Activated T-helper 1 cell treated with anti-CD3 and anti-CD28 coated beads, Interleukin-12 subunit alpha, Interleukin-12 subunit beta, Interleukin-2, Interleukin-4 antibody, amounts not matched to agents 30 ng/mL and 10 ng/mL and 1 ng/mL, durations not matched to agents 14 hours and 24 hours and 36 hours (primary cell): ENCODE results near the gene TMEM123. TPM values are rescaled to one million over a fixed set of nuclear protein-coding genes. Genes with fewer than 3 reads are reported as not detected.
"Not testable (repeated sequence)": the region's sequence is repeated elsewhere in the genome, so short reads cannot be mapped to it uniquely, and the experiment has no call there.

ENCODE experiments used
- DNase-seq: peaks from one replicate; pipeline ENCODE4 v3.0.0; 2021; ENCODE audit warnings: low spot score
- H3K27ac Mint-ChIP-seq: one replicate; pipeline ENCODE4 v1.8.0; 2021; ENCODE audit warnings: mild to moderate bottlenecking, mixed read lengths
- H3K27me3 Mint-ChIP-seq: one replicate; pipeline ENCODE4 v1.8.0; 2022; ENCODE audit warnings: mild to moderate bottlenecking, moderate library complexity, mixed read lengths; ENCODE audit not compliant: insufficient read depth
- H3K36me3 Mint-ChIP-seq: one replicate; pipeline ENCODE4 v1.8.0; 2021; ENCODE audit warnings: low read depth, mixed read lengths
- H3K4me1 Mint-ChIP-seq: one replicate; pipeline ENCODE4 v1.8.0; 2021; ENCODE audit warnings: low read depth, mixed read lengths
- H3K4me3 Mint-ChIP-seq: one replicate; pipeline ENCODE4 v1.8.0; 2021; ENCODE audit warnings: mild to moderate bottlenecking, moderate library complexity, mixed read lengths
- H3K9me3 Mint-ChIP-seq: one replicate; pipeline ENCODE4 v1.8.0; 2021; ENCODE audit warnings: mixed read lengths
- intact Hi-C: fragments of 100-400 bp; cut with micrococcal nuclease; formaldehyde crosslinking; loops from one replicate; pipeline ENCODE4 v1.15.1; 2024
- total RNA-seq: library from RNA; stranded (reverse); gene quantifications from 2 replicates; pipeline ENCODE4 v1.2.3, GENCODE V29; 2022

The TMEM123 gene
- total RNA-seq, 1 donor from 2014 or later = 231 TPM

DNA sequence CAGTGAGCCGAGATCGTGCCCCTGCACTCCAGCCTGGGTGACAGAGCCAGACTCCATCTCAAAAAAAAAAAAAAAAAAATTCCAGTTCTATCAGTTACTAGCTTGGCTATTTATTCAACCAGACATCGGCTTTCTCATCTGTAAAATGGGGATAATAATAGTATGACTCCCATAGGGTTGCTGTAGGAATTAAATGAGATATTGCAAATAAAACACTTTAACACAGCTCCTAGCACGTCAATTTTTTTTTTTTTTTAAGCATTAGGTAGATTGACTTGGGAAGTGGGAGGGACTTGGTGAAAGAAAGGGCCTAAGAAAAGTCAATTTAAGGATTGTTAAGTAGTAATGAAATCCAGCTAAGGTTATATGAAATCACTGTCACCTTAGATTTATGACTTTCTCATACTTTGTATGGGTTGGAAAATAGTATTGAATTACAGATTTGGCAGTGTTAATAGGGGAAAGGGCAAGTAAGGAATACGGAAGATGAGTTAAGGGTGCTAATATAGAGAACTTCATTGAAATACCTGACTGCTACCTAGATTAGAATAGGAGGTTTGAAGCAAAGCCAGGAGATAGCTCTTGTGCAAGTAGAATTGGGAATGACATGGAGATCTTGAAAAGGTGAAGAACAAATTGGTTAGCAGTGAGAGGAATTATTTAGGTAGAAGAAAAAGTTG, 76.7 kb downstream of the TMEM123 start:
- intact Hi-C loops = no loop called here
- H3K4me1 Mint-ChIP-seq = peaks cover 18% of the 10 kb centered on the region
- no peak overlapping the region for H3K27ac Mint-ChIP-seq
- no peak overlapping the region for H3K4me3 Mint-ChIP-seq
- no peaks in the 10 kb centered on the region for H3K27me3 Mint-ChIP-seq
- H3K36me3 Mint-ChIP-seq = peaks cover 45% of the 10 kb centered on the region
- no peaks in the 10 kb centered on the region for H3K9me3 Mint-ChIP-seq
- no peak for DNase-seq

DNA sequence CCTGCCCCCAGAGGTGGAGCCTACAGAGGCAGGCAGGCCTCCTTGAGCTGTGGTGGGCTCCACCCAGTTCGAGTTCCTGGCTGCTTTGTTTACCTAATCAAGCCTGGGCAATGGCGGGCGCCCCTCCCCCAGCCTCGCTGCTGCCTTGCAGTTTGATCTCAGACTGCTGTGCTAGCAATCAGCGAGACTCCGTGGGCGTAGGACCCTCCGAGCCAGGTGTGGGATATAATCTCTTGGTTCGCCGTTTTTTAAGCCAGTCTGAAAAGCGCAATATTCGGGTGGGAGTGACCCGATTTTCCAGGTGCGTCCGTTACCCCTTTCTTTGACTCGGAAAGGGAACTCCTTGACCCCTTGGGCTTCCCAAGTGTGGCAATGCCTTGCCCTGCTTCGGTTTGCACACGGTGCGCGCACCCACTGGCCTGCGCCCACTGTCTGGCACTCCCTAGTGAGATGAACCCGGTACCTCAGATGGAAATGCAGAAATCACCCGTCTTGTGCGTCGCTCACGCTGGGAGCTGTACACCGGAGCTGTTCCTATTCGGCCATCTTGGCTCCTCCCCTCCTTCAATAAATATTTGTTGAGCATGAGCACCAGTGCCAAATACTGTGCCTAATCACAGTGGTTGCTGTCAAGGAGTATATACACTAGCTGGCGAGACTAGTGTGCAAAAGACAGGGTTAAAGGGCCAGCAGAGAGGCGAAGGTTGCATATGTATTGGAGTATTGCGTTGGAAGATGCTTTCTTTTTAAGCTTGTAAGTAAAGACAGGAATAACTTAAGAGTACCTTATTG, 77.7 kb downstream of the TMEM123 start:
- peaks cover 39% of the 10 kb centered on the region for H3K36me3 Mint-ChIP-seq
- H3K4me3 Mint-ChIP-seq, H3K27me3 Mint-ChIP-seq, H3K27ac Mint-ChIP-seq, H3K9me3 Mint-ChIP-seq, DNase-seq, intact Hi-C loops: not testable (repeated sequence)
- peaks cover 18% of the 10 kb centered on the region for H3K4me1 Mint-ChIP-seq

DNA sequence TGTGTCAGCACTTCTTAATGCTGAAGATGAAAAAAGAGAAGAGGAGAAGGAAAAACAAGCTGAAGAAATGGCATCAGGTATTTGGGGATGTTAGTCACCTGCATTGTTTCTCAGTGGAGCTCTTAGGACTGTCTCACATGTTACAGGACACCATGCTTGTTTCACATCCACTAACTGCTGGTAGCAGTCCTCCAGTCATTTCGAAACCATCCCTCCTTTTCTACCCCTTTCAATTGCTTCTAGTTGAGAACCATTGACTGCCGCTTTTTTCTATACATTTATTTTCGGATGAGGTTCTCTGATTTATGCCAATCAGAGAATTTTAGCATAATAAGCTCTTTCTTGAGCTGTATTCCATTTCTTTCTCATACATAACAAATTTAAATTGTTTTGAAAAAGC, 84.1 kb downstream of the TMEM123 start:
- Mint-ChIP-seq H3K4me3 (no peak overlapping the region), H3K4me1 (peaks cover 26% of the 10 kb centered on the region), H3K27ac (no peak overlapping the region), H3K36me3 (peaks cover 43% of the 10 kb centered on the region), H3K9me3 (no peaks in the 10 kb centered on the region), H3K27me3 (no peaks in the 10 kb centered on the region)
- intact Hi-C loops = loop anchor here (1.0 kb wide), 1 partner anchor 21 kb away; the partner anchor contains the start of gene BIRC2
- DNase-seq = no peak

GRCh38 chr11:102367364-102367763, 85.2 kb downstream of the TMEM123 start:
- Mint-ChIP-seq H3K4me1 (peaks cover 26% of the 10 kb centered on the region), H3K4me3 (no peak overlapping the region), H3K9me3 (no peaks in the 10 kb centered on the region), H3K36me3 (peaks cover 47% of the 10 kb centered on the region), H3K27ac (no peak overlapping the region), H3K27me3 (no peaks in the 10 kb centered on the region)
- intact Hi-C loops = loop anchor here (1.0 to 2.0 kb wide), 3 partner anchors 128 to 299 kb away; no protein-coding TSS in a partner anchor
- DNase-seq = no peak

DNA sequence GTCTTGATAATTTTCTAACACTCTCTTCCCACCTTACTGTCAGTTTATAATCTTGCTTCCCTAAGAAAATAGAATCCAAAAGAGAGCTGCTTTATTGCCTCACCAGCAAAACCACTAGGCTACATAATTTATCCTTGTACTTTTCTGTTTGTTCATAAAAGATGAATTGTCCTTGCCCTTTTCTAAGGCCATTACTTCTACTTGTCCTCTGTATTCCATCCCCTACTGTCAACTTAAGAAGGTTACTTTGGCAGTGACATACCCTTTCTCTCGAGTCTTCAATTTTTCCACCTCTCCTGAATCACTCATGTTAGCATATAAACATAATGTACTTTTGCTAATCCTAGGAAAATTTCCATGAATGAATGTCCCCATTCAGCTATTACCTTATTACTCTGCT, 87.6 kb downstream of the TMEM123 start:
- peaks cover 41% of the 10 kb centered on the region for H3K4me1 Mint-ChIP-seq
- intact Hi-C loops = no loop called here

GRCh38 chr11:102361086-102362031, 91.2 kb downstream of the TMEM123 start:
- intact Hi-C loops = no loop called here
- Mint-ChIP-seq H3K4me3 (peak overlapping the region; percentile 48), H3K27ac (peak overlapping the region; percentile 10), H3K36me3 (peaks cover 64% of the 10 kb centered on the region), H3K27me3 (no peaks in the 10 kb centered on the region), H3K4me1 (peaks cover 36% of the 10 kb centered on the region), H3K9me3 (peaks cover 15% of the 10 kb centered on the region)
- DNase-seq = no peak

More for the DNA sequence above, 87.6 kb downstream of the TMEM123 start:
- Mint-ChIP-seq H3K36me3 (peaks cover 60% of the 10 kb centered on the region), H3K27ac (no peak overlapping the region), H3K4me3 (no peak overlapping the region), H3K9me3 (peaks cover 5% of the 10 kb centered on the region), H3K27me3 (no peaks in the 10 kb centered on the region)
- DNase-seq = no peak

DNA sequence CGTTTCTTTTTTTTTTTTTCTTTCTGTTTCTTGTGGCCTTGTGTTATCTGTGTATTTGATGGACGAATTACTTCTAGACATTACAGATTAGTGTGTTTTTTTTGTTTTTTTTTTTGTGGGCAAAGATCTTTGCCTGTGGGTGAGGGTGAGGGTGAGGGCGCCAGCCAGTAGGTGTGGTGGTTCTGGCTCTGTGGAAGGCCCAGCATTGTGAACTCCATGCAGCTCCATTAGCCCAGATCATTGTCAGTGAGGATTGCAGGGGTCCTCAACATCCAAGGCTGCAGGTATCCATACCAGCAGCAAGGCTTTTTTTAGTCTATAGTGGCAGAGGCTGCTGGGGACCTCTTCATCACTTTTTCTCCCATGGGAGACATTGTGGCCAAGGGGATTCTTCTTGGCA, 91.9 kb downstream of the TMEM123 start:
- Mint-ChIP-seq H3K9me3 (peaks cover 15% of the 10 kb centered on the region), H3K36me3 (peaks cover 64% of the 10 kb centered on the region), H3K27ac (peak overlapping the region; percentile 31), H3K27me3 (no peaks in the 10 kb centered on the region), H3K4me1 (peaks cover 37% of the 10 kb centered on the region), H3K4me3 (no peak overlapping the region)
- intact Hi-C loops = no loop called here
- no peak for DNase-seq

GRCh38 chr11:102359372-102359771, 93.2 kb downstream of the TMEM123 start:
- no peak for DNase-seq
- intact Hi-C loops = no loop called here
- peaks cover 22% of the 10 kb centered on the region for H3K9me3 Mint-ChIP-seq
- peaks cover 47% of the 10 kb centered on the region for H3K4me1 Mint-ChIP-seq
- H3K27me3 Mint-ChIP-seq = no peaks in the 10 kb centered on the region
- no peak overlapping the region for H3K27ac Mint-ChIP-seq
- H3K4me3 Mint-ChIP-seq = no peak overlapping the region
- H3K36me3 Mint-ChIP-seq = peaks cover 65% of the 10 kb centered on the region

DNA sequence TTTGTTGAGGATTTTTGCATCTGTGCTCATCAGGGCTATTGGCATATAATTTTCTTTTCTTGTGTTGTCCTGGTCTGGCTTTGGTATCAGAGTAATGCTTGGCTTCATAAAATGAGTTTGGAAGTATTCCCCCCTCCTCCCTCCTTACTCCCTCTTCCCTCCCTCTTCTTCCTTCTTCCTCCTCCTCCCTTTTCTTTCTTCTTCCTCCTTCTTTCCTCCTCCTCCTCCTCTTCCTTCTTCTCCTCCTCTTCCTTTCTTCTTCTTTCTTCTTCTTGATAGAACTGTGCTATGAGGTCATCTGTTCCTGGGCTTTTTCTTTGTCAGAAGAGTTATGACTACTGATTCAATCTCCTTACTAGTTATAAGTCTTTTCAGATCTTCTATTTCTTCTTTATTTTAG, 95.4 kb downstream of the TMEM123 start:
- no peaks in the 10 kb centered on the region for H3K27me3 Mint-ChIP-seq
- intact Hi-C loops = no loop called here
- H3K4me1 Mint-ChIP-seq = peaks cover 47% of the 10 kb centered on the region
- peaks cover 22% of the 10 kb centered on the region for H3K9me3 Mint-ChIP-seq
- peak overlapping the region; percentile 5 for H3K27ac Mint-ChIP-seq
- no peak for DNase-seq
- peaks cover 70% of the 10 kb centered on the region for H3K36me3 Mint-ChIP-seq
- H3K4me3 Mint-ChIP-seq = no peak overlapping the region

DNA sequence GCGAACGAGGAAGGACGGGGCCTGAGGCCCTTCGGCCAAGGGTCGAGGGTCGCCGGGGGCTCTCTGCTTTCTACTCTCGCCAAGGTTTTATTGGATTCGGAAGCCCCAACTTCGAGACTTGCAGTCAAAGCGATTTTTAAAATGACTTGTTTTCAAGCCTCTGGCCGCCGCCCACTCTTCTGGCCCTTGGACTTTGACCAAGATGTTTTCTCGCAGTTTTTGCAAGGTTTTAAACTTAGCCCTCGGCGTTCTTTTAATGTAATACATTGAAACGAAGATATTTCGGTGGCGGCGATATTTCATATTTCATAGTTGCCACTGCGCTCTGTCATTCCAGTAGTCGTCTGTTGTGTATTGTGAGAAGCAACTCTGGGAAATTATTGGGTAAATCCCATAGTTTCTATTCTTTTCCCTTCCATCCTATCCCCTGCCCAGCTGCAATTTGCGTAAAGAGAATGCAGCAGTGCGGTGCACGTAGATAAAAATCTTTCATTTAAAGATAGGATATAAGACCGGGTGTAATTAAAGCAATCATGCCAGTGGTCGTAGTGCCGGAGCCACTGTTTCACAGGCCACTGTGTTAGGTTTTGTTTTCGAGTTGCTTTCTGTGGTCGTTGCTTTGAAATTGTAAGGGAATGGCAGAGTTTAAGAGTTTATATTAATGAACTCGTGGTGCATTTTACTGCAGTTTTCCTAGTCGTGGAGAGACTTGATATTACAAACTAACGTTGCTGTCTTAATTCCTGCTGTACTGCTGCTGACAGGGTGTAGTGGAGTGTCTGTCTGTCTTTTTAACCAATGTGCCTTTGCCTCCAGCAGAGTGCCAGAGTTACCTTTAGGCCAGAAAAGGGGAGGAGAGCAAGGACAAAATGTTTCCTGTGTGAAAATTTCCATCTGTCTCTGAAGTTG, 104.8 kb downstream of the TMEM123 start:
- peaks cover 43% of the 10 kb centered on the region for H3K4me1 Mint-ChIP-seq
- no peak for DNase-seq
- peak overlapping the region; percentile 98 for H3K4me3 Mint-ChIP-seq
- H3K27ac Mint-ChIP-seq = peak overlapping the region; percentile 99
- H3K9me3 Mint-ChIP-seq = no peaks in the 10 kb centered on the region
- no peaks in the 10 kb centered on the region for H3K27me3 Mint-ChIP-seq
- intact Hi-C loops = loop anchor here (1.0 to 10.0 kb wide), 12 partner anchors 11 to 761 kb away; partner anchors contain the start of genes BIRC3, DYNC2H1 and TMEM123
- peaks cover 24% of the 10 kb centered on the region for H3K36me3 Mint-ChIP-seq

DNA sequence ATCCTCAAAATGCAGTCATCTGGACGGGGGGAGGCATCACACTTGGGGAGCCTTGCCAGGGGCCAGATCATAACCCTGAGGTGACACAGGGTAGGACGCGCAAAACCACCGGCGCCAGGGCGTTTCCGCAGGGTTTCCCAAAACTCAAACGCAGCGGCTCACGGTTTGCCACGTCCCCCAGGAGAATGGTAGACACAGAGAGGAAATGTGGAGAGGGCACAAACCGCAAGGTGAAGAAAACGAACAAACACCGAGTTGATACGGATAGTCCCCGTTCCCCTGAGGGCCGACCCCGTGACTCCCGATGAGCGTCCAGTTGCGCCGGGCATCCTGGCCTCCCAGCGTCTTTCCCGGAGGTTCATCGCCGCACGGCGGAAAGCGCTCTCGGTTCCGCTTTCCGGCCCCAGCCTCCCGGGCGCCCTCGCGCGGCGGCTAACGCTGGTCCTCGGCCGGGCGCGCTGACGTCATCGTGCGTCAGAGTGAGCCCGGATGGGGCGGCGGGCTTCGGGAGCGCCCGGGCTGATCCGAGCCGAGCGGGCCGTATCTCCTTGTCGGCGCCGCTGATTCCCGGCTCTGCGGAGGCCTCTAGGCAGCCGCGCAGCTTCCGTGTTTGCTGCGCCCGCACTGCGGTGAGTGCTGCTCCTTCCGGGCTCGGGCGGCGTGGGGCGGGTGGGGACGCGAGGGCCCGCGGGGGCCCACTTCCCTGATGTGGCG, 105.7 kb downstream of the TMEM123 start, which contains the start of gene BIRC2:
TSS of gene BIRC2 (plus strand) at position 467 of the 714 bp plus-strand sequence. CDS start 2,641 bp downstream, outside the sequence.
- peaks cover 20% of the 10 kb centered on the region for H3K36me3 Mint-ChIP-seq
- H3K4me1 Mint-ChIP-seq = peaks cover 45% of the 10 kb centered on the region
- H3K27ac Mint-ChIP-seq = peak within 1 kb of the TSS; percentile 99
- peak within 1 kb of the TSS; percentile 98 for H3K4me3 Mint-ChIP-seq
- DNase-seq = peak; percentile 94
- H3K27me3 Mint-ChIP-seq = no peaks in the 10 kb centered on the region
- intact Hi-C loops = loop anchor here (1.0 to 10.0 kb wide), 11 partner anchors 21 to 762 kb away; partner anchors contain the start of genes BIRC3, DYNC2H1 and TMEM123
- H3K9me3 Mint-ChIP-seq = no peaks in the 10 kb centered on the region
